Uterus (tissue), 4 donors: ENCODE results near the gene CRB1. TPM values are rescaled to one million over a fixed set of nuclear protein-coding genes. Genes with fewer than 3 reads are reported as not detected.

Experiments
- DNase-seq, 2 donors: peaks; one replicate each; pipeline ENCODE4 v3.0.0-alpha.2; 2019 to 2020
- H3K27ac ChIP-seq, 2 donors: fragments of 200-600 bp; sonication (generic); 1 replicate in 1 of 2; 2 replicates in 1 of 2; pipeline ENCODE4 v1.5.1; 2016 to 2018
- H3K27me3 ChIP-seq, 2 donors: fragments of 200-600 bp; sonication (generic); one replicate each; pipeline ENCODE4 v1.5.1; 2018 to 2019; ENCODE audit warnings: control low read depth in 1 of 2
- H3K36me3 ChIP-seq, 2 donors: fragments of 200-600 bp; sonication (generic); one replicate each; pipeline ENCODE4 v1.5.1; 2019; ENCODE audit warnings: control low read depth in 1 of 2
- H3K4me1 ChIP-seq, 2 donors: fragments of 200-600 bp; sonication (generic); one replicate each; pipeline ENCODE4 v1.5.1; 2018 to 2019; ENCODE audit warnings: control low read depth in 1 of 2
- H3K4me3 ChIP-seq, 2 donors: fragments of 200-600 bp; sonication (generic); 1 replicate in 1 of 2; 2 replicates in 1 of 2; pipeline ENCODE4 v1.5.1; 2018 to 2019; ENCODE audit warnings: mild to moderate bottlenecking in 1 of 2
- H3K9me3 ChIP-seq, 2 donors: fragments of 200-600 bp; sonication (generic); one replicate each; pipeline ENCODE4 v1.5.1; 2019; ENCODE audit warnings: control low read depth in 1 of 2
- POLR2A ChIP-seq, 2 donors: fragments of 450-650 bp; IDR thresholded peaks; one replicate each; pipeline ENCODE4 v1.6.1; 2016; ENCODE audit warnings: antibody characterized with exemption in 2 of 2, mild to moderate bottlenecking in 1 of 2, moderate library complexity in 1 of 2
- intact Hi-C: fragments of 100-400 bp; cut with DNase I; formaldehyde crosslinking; loops from one replicate; pipeline ENCODE4 v1.15.1; 2023; ENCODE audit warnings: low total_unique reads
- total RNA-seq, 4 donors: library from RNA; depleted of rRNA in 3 of 4; stranded (reverse); fragments of >200 nt in 3 of 4; gene quantifications; one replicate each; pipeline versions ENCODE4 v1.1.0 to v1.2.4, GENCODE V29; 2014 to 2023
- TF ChIP-seq, protein P1 (sequence below), 4 experiments: fragments of 200-600 bp in 2 of 4; fragments of 450-650 bp in 2 of 4; sonication (generic) in 2 of 4; IDR thresholded peaks; one replicate each; pipeline ENCODE4 v1.5.1; 2016 to 2019; ENCODE audit warnings: antibody characterized with exemption in 4 of 4, mild to moderate bottlenecking in 2 of 4, moderate library complexity in 1 of 4
- donor health status: DM: yes; HTN: yes; CAD: no.

CRB1 gene
- 1 to 10 TPM in 1 of 4 donors, under 1 TPM in 1, not detected in 2; 0.55 to 1.0 TPM for total RNA-seq

DNA sequence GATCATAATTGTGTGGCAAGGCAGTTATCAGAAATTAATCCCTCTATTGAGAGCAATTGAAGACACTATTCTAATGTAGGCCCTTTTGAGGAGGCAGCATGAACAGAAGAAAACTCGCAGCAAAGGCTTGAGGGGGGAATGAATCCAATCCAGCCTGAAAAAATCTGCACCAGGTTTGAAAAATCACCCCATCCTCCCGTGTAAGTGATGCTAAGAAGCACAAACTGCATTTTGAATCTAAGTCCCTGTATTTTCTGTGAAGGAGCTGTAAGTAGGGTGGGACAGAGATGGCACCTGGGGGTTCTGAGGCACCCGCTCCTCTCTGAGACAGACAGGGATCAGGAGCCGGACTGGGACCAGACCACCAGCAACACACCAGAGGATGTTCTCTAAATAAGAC lies at the start of gene CRB1:
TSS of gene CRB1 (plus strand) at position 241 of the 400 bp plus-strand sequence. CDS start 161 bp downstream, outside the sequence.
- H3K27me3 ChIP-seq: no peaks in the 10 kb centered on the region
- intact Hi-C loops: no loop called here
- no peak within 1 kb of the TSS for H3K27ac ChIP-seq
- no peak within 1 kb of the TSS for H3K4me3 ChIP-seq
- no peaks in the 10 kb centered on the region for H3K4me1 ChIP-seq
- H3K9me3 ChIP-seq: no peaks in the 10 kb centered on the region
- H3K36me3 ChIP-seq: no peaks in the 10 kb centered on the region
- TF ChIP-seq, protein P1, sequence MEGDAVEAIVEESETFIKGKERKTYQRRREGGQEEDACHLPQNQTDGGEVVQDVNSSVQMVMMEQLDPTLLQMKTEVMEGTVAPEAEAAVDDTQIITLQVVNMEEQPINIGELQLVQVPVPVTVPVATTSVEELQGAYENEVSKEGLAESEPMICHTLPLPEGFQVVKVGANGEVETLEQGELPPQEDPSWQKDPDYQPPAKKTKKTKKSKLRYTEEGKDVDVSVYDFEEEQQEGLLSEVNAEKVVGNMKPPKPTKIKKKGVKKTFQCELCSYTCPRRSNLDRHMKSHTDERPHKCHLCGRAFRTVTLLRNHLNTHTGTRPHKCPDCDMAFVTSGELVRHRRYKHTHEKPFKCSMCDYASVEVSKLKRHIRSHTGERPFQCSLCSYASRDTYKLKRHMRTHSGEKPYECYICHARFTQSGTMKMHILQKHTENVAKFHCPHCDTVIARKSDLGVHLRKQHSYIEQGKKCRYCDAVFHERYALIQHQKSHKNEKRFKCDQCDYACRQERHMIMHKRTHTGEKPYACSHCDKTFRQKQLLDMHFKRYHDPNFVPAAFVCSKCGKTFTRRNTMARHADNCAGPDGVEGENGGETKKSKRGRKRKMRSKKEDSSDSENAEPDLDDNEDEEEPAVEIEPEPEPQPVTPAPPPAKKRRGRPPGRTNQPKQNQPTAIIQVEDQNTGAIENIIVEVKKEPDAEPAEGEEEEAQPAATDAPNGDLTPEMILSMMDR (IDR thresholded peaks at IDR 0.05): no peak
- no peak for TF ChIP-seq POLR2A (IDR thresholded peaks at IDR 0.05)
- DNase-seq: no peak

DNA sequence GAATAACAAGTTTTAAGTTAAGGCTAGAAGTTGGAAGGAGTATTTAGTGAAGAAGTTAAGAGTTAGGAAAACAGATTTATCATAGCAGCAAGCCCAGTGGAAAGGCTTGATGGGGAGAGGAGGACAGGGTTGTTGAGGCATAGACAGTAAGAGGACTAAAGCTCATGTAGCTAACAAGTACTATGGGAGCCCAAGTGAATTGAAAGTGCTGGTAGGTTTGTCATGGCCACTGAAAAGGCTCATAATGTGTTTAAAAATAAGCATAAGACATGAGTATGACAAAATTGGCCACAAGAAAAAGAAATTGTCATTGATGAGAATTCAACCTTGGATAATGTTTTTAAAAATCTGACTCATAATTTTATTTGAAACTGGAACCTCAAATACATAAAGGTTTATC lies 49.2 kb upstream of the CRB1 start:
- H3K27me3 ChIP-seq: no peaks in the 10 kb centered on the region
- no peak overlapping the region for H3K4me3 ChIP-seq
- H3K9me3 ChIP-seq: no peaks in the 10 kb centered on the region
- no peaks in the 10 kb centered on the region for H3K4me1 ChIP-seq
- no peaks in the 10 kb centered on the region for H3K36me3 ChIP-seq
- TF ChIP-seq, protein P1 (IDR thresholded peaks at IDR 0.05): no peak
- TF ChIP-seq POLR2A (IDR thresholded peaks at IDR 0.05): no peak
- no peak overlapping the region for H3K27ac ChIP-seq
- DNase-seq: no peak
- intact Hi-C loops: no loop called here

- Histone ChIP-seq H3K36me3 (no peaks in the 10 kb centered on the region), H3K4me1 (no peaks in the 10 kb centered on the region), H3K4me3 (no peak overlapping the region), H3K9me3 (no peaks in the 10 kb centered on the region), H3K27ac (no peak overlapping the region), H3K27me3 (no peaks in the 10 kb centered on the region)
- intact Hi-C loops: no loop called here
- DNase-seq: no peak
- TF ChIP-seq, protein P1 (IDR thresholded peaks at IDR 0.05): no peak
- no peak for TF ChIP-seq POLR2A (IDR thresholded peaks at IDR 0.05)
Measured at GRCh38 chr1:197222025-197222685, 45.9 kb upstream of the CRB1 start.

DNA sequence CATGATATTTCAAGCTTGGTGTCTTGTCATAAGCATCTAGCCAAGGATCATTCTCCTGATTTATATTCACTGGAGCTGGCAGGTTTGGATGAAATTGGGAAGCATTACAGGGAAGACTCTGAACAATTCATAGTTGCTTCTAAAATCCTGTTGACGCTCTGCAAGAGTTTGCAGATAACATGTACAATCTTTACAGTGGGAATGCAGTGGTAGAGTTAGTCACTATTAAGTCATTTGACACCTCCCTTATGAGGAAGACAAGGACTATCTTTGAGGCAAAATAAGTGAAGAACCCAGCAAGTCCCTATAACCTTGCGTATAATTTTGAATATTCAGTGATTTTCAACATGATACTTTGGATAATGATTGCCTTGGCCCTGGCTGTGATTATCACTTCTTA lies 45.3 kb upstream of the CRB1 start:
- DNase-seq: no peak
- no peak overlapping the region for H3K4me3 ChIP-seq
- H3K36me3 ChIP-seq: no peaks in the 10 kb centered on the region
- no peak for TF ChIP-seq POLR2A (IDR thresholded peaks at IDR 0.05)
- TF ChIP-seq, protein P1 (IDR thresholded peaks at IDR 0.05): no peak
- H3K9me3 ChIP-seq: no peaks in the 10 kb centered on the region
- no peaks in the 10 kb centered on the region for H3K27me3 ChIP-seq
- no peak overlapping the region for H3K27ac ChIP-seq
- intact Hi-C loops: no loop called here
- H3K4me1 ChIP-seq: no peaks in the 10 kb centered on the region

DNA sequence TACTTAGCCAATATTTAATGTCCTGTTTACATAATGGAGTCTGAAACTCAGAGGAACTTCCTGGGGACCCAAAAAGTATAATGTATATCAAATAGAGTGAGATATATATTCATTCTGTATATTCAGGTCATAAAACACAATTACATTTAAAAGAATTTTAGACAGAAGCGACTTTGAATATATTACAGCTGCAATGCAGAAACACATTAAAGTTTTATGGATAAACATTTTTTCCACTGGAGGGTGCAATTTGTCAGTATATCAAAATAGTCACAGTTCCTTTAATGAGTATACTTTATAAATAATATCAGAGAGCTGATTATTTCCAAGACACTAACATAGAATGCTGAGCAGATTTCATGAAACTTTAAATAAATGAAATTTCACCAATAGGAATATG lies 43.9 kb upstream of the CRB1 start:
- H3K36me3 ChIP-seq: no peaks in the 10 kb centered on the region
- TF ChIP-seq, protein P1 (IDR thresholded peaks at IDR 0.05): no peak
- TF ChIP-seq POLR2A (IDR thresholded peaks at IDR 0.05): no peak
- no peak overlapping the region for H3K4me3 ChIP-seq
- H3K27ac ChIP-seq: no peak overlapping the region
- H3K27me3 ChIP-seq: no peaks in the 10 kb centered on the region
- intact Hi-C loops: no loop called here
- no peak for DNase-seq
- H3K9me3 ChIP-seq: no peaks in the 10 kb centered on the region
- no peaks in the 10 kb centered on the region for H3K4me1 ChIP-seq
